Mesenchymal stem cell (in vitro differentiated cells and primary cell): ENCODE results near the gene CDKN2A.

ENCODE experiments used
- DNase-seq: peaks from one replicate; pipeline ENCODE4 v3.0.0-alpha.2; 2013
- H2AFZ ChIP-seq: one replicate; pipeline ENCODE4 v1.6.1; 2013; ENCODE audit warnings: low read depth, mild to moderate bottlenecking, control low read depth, inconsistent platforms, low read length, moderate library complexity
- H2AK5ac ChIP-seq: 2 replicates; pipeline ENCODE4 v1.6.1; 2013; ENCODE audit warnings: low read length, moderate library complexity, mild to moderate bottlenecking, inconsistent platforms; ENCODE audit not compliant: severe bottlenecking
- H2BK120ac ChIP-seq: one replicate; pipeline ENCODE4 v1.6.1; 2013; ENCODE audit warnings: low read depth, mild to moderate bottlenecking, inconsistent platforms, low read length, moderate library complexity
- H2BK12ac ChIP-seq, 2 experiments: one replicate each; pipeline ENCODE4 v1.6.1; 2013; ENCODE audit warnings: inconsistent platforms in 2 of 2, low read length in 2 of 2, mild to moderate bottlenecking in 2 of 2, moderate library complexity in 2 of 2, control low read depth in 1 of 2
- H2BK15ac ChIP-seq: one replicate; pipeline ENCODE4 v1.6.1; 2013; ENCODE audit warnings: mild to moderate bottlenecking, low read depth, inconsistent platforms; ENCODE audit not compliant: poor library complexity, severe bottlenecking
- H2BK5ac ChIP-seq: 2 replicates; pipeline ENCODE4 v1.6.1; 2013; ENCODE audit warnings: low read depth, mild to moderate bottlenecking, low read length, control low read depth, inconsistent platforms; ENCODE audit not compliant: poor library complexity, severe bottlenecking
- H3K14ac ChIP-seq, 2 experiments: one replicate each; pipeline ENCODE4 v1.6.1; 2013; ENCODE audit warnings: inconsistent platforms in 2 of 2, low read length in 2 of 2, control low read depth in 1 of 2, mild to moderate bottlenecking in 1 of 2, moderate library complexity in 1 of 2
- H3K18ac ChIP-seq, 2 experiments: one replicate each; pipeline ENCODE4 v1.6.1; 2013; ENCODE audit warnings: inconsistent platforms in 2 of 2, low read length in 2 of 2, control low read depth in 1 of 2, low read depth in 1 of 2, mild to moderate bottlenecking in 1 of 2
- H3K23ac ChIP-seq, 2 experiments: one replicate each; pipeline ENCODE4 v1.6.1; 2013; ENCODE audit warnings: inconsistent platforms in 2 of 2, low read length in 2 of 2, mild to moderate bottlenecking in 2 of 2, moderate library complexity in 2 of 2, control low read depth in 1 of 2
- H3K27ac ChIP-seq: 2 replicates; pipeline ENCODE4 v1.5.1; 2013; ENCODE audit warnings: mild to moderate bottlenecking, moderate library complexity, low read length, control low read depth, inconsistent platforms; ENCODE audit not compliant: poor library complexity, severe bottlenecking
- H3K27me3 ChIP-seq, 2 experiments: 2 replicates each; pipeline versions ENCODE4 v1.6.1 to v1.7.0; 2013; ENCODE audit warnings: low read length in 2 of 2, mild to moderate bottlenecking in 2 of 2, moderate library complexity in 2 of 2, control low read depth in 1 of 2, inconsistent platforms in 1 of 2; ENCODE audit not compliant: control insufficient read depth in 1 of 2, insufficient read depth in 1 of 2
- H3K36me3 ChIP-seq, 2 experiments: 2 replicates each; pipeline versions ENCODE4 v1.6.1 to v1.7.0; 2013; ENCODE audit warnings: low read length in 2 of 2, control low read depth in 1 of 2, inconsistent platforms in 1 of 2, low read depth in 1 of 2, mild to moderate bottlenecking in 1 of 2; ENCODE audit not compliant: insufficient read depth in 2 of 2, control insufficient read depth in 1 of 2
- H3K4ac ChIP-seq, 2 experiments: one replicate each; pipeline ENCODE4 v1.6.1; 2013; ENCODE audit warnings: inconsistent platforms in 2 of 2, low read length in 2 of 2, mild to moderate bottlenecking in 2 of 2, moderate library complexity in 2 of 2, control low read depth in 1 of 2, low read depth in 1 of 2
- H3K4me1 ChIP-seq: 2 replicates; pipeline ENCODE4 v1.6.1; 2013; ENCODE audit warnings: low read depth, low read length, control low read depth; ENCODE audit not compliant: control insufficient read depth, insufficient read depth
- H3K4me2 ChIP-seq: 2 replicates; pipeline ENCODE4 v1.6.1; 2013; ENCODE audit warnings: low read length, mild to moderate bottlenecking, inconsistent platforms; ENCODE audit not compliant: poor library complexity, severe bottlenecking
- H3K4me3 ChIP-seq, 2 experiments: 2 replicates each; pipeline versions ENCODE4 v1.5.1 to v1.7.0; 2013; ENCODE audit warnings: low read length in 2 of 2, mild to moderate bottlenecking in 2 of 2, control low read depth in 1 of 2, low read depth in 1 of 2; ENCODE audit not compliant: insufficient read depth in 1 of 2
- H3K79me1 ChIP-seq: replicated peaks from 2 replicates; pipeline ENCODE4 v1.6.1; 2013; ENCODE audit warnings: mild to moderate bottlenecking, control low read depth, low read length, inconsistent platforms; ENCODE audit not compliant: poor library complexity, severe bottlenecking
- H3K9ac ChIP-seq: 2 replicates; pipeline ENCODE4 v1.7.0; 2013; ENCODE audit warnings: mild to moderate bottlenecking, low read length, moderate library complexity
- H3K9me3 ChIP-seq: 2 replicates; pipeline ENCODE4 v1.7.0; 2013; ENCODE audit warnings: mild to moderate bottlenecking, low read length; ENCODE audit not compliant: control insufficient read depth
- H4K8ac ChIP-seq: one replicate; pipeline ENCODE4 v1.6.1; 2013; ENCODE audit warnings: inconsistent platforms, mild to moderate bottlenecking, low read length, moderate library complexity
- H4K91ac ChIP-seq: one replicate; pipeline ENCODE4 v1.6.1; 2013; ENCODE audit warnings: mild to moderate bottlenecking, low read length, inconsistent platforms
- WGBS: methylation state at CpG from one replicate; pipeline ENCODE4 v1.1.7; 2013; ENCODE audit warnings: mixed read lengths; 5-methylcytosine and 5-hydroxymethylcytosine counted together

The CDKN2A gene

DNA sequence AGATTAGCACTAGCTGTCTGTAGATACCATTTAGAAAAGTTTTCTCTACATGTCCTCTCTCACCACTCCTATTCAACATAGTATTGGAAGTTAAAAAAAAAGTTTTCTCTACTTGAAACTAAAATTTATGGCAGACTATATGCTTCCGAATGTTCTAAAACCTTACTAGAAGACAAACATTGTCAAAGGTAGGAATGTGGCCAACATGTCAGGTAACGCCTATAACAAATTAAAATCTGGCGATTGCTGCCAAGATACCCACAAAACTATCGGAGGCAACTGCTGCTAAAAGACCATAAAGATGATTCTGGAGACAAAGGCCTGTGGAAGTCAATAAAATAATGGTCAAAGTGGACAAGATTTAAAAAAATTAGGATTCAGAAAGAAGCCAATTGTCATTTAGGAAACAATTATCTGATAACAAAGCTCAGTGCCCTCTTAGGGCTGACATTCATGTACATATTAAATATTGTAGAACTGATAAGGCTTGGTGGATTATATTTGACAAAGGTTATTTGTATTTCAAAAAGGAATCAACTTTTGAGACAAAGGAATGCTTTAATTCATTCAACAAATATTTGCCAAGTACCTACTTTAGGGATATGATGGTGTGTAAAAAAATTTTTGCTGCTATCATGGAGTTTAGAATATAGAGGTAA, 52.7 kb downstream of the CDKN2A start:
- Histone ChIP-seq H3K27me3 (no peaks in the 10 kb centered on the region), H3K9ac (no peak overlapping the region), H3K4ac (no peak overlapping the region), H2BK15ac (no peak overlapping the region), H2BK120ac (no peak overlapping the region), H2AK5ac (no peak overlapping the region), H4K91ac (no peak overlapping the region), H3K23ac (no peak overlapping the region), H3K36me3 (no peaks in the 10 kb centered on the region), H3K18ac (no peak overlapping the region), H3K9me3 (no peaks in the 10 kb centered on the region), H2AFZ (no peak overlapping the region), H2BK12ac (no peak overlapping the region), H4K8ac (no peak overlapping the region), H3K4me3 (no peak overlapping the region), H2BK5ac (no peak overlapping the region), H3K14ac (no peak overlapping the region), H3K27ac (no peak overlapping the region), H3K4me2 (no peak overlapping the region), H3K4me1 (no peaks in the 10 kb centered on the region), H3K79me1 (no peaks in the 10 kb centered on the region)
- no peak for DNase-seq
- WGBS, result 97% methylated on average over 4 of the region's 4 CpGs

DNA sequence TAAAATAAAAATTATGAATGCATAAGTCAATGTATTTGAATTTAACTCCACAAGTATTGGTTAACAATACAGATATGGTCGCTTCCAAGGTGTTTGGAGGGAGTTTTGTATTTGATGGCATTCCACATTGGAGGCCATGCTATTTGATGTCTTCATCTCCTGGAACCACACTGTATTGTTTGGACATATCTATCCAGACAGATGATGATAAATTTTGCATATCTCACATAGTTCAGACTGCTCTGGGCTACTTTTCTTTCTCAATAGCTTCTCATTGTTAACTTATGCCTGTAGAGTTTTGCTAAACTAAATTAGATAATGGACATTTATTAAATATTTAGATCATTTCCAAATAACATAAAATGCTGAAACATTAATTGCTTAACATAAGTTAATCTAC, 58.0 kb downstream of the CDKN2A start:
- H3K9me3 ChIP-seq, result no peaks in the 10 kb centered on the region
- H4K8ac ChIP-seq, result no peak overlapping the region
- H3K23ac ChIP-seq, result no peak overlapping the region
- H3K4me1 ChIP-seq, result no peaks in the 10 kb centered on the region
- no peak overlapping the region for H2BK5ac ChIP-seq
- no peak overlapping the region for H3K4me3 ChIP-seq
- no peaks in the 10 kb centered on the region for H3K27me3 ChIP-seq
- H3K36me3 ChIP-seq, result peaks cover 0 to 4% of the 10 kb centered on the region in 2 experiments
- no CpG with 5 or more reads among the region's 1 CpG for WGBS
- no peak overlapping the region for H2BK120ac ChIP-seq
- DNase-seq, result no peak
- no peak overlapping the region for H2BK15ac ChIP-seq
- H3K9ac ChIP-seq, result no peak overlapping the region
- no peak overlapping the region for H2AK5ac ChIP-seq
- no peak overlapping the region for H3K4ac ChIP-seq
- H3K18ac ChIP-seq, result no peak overlapping the region
- H4K91ac ChIP-seq, result no peak overlapping the region
- H3K27ac ChIP-seq, result no peak overlapping the region
- no peak overlapping the region for H3K14ac ChIP-seq
- no peak overlapping the region for H3K4me2 ChIP-seq
- no peaks in the 10 kb centered on the region for H3K79me1 ChIP-seq
- no peak overlapping the region for H2AFZ ChIP-seq
- no peak overlapping the region for H2BK12ac ChIP-seq

DNA sequence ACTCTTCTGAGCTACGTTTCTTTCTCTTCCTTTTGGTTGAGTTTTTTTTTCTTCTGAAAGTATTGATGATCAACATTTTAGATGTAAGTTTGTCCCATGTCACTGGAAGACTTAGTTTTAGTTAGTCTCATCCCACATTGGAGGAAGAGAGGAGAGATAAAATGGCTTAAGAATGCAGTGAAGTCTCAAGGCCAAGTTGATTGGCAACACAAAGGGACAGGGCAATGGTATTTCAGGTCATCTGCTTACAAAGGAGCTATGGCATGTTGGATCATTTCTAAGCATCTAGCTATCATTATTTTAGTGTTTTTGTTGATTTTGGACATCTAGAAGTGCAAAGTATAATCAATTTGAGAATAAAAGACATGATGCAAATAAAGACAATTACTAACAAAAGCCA, 58.6 kb downstream of the CDKN2A start:
- no peak overlapping the region for H3K27ac ChIP-seq
- H2BK15ac ChIP-seq, result no peak overlapping the region
- WGBS, result no CpG with 5 or more reads among the region's 1 CpG
- H4K91ac ChIP-seq, result no peak overlapping the region
- H3K9me3 ChIP-seq, result no peaks in the 10 kb centered on the region
- H2AK5ac ChIP-seq, result no peak overlapping the region
- H3K79me1 ChIP-seq, result no peaks in the 10 kb centered on the region
- DNase-seq, result no peak
- no peaks in the 10 kb centered on the region for H3K4me1 ChIP-seq
- no peak overlapping the region for H3K18ac ChIP-seq
- H2BK5ac ChIP-seq, result no peak overlapping the region
- no peak overlapping the region for H3K23ac ChIP-seq
- H2BK120ac ChIP-seq, result no peak overlapping the region
- no peak overlapping the region for H3K9ac ChIP-seq
- no peak overlapping the region for H2AFZ ChIP-seq
- peaks cover 0 to 7% of the 10 kb centered on the region in 2 experiments for H3K36me3 ChIP-seq
- H3K4me2 ChIP-seq, result no peak overlapping the region
- H4K8ac ChIP-seq, result no peak overlapping the region
- H3K27me3 ChIP-seq, result no peaks in the 10 kb centered on the region
- H3K4me3 ChIP-seq, result no peak overlapping the region
- no peak overlapping the region for H3K14ac ChIP-seq
- no peak overlapping the region for H3K4ac ChIP-seq
- H2BK12ac ChIP-seq, result no peak overlapping the region

- H2AK5ac ChIP-seq, result no peak overlapping the region
- H3K4me3 ChIP-seq, result no peak overlapping the region
- no peak overlapping the region for H3K18ac ChIP-seq
- no peak overlapping the region for H2BK120ac ChIP-seq
- DNase-seq, result no peak
- H2BK5ac ChIP-seq, result no peak overlapping the region
- no peak overlapping the region for H4K8ac ChIP-seq
- H3K9ac ChIP-seq, result no peak overlapping the region
- 100% methylated on average over 1 of the region's 2 CpGs for WGBS
- H3K27me3 ChIP-seq, result no peaks in the 10 kb centered on the region
- H3K4me2 ChIP-seq, result no peak overlapping the region
- no peaks in the 10 kb centered on the region for H3K9me3 ChIP-seq
- no peaks in the 10 kb centered on the region for H3K4me1 ChIP-seq
- no peak overlapping the region for H3K23ac ChIP-seq
- H3K14ac ChIP-seq, result no peak overlapping the region
- no peak overlapping the region for H4K91ac ChIP-seq
- no peaks in the 10 kb centered on the region for H3K79me1 ChIP-seq
- H2BK15ac ChIP-seq, result no peak overlapping the region
- peaks cover 0 to 7% of the 10 kb centered on the region in 2 experiments for H3K36me3 ChIP-seq
- no peak overlapping the region for H3K4ac ChIP-seq
- H2AFZ ChIP-seq, result no peak overlapping the region
- H3K27ac ChIP-seq, result no peak overlapping the region
- H2BK12ac ChIP-seq, result no peak overlapping the region
These were observed 60.3 kb downstream of the CDKN2A start for GRCh38 chr9:21933865-21934264.
